Central memory CD8-positive, alpha-beta T cell (primary cell): ENCODE data around the gene FBXW12.

ENCODE experiments used
- ATAC-seq: fragments of 150-1000 bp; cut with Tn5 transposase; replicated peaks from 2 replicates; pipeline ENCODE4 v1.10.0; 2022; ENCODE audit warnings: mild to moderate bottlenecking, moderate FRiP score, moderate number of reproducible peaks; ENCODE audit not compliant: poor library complexity, severe bottlenecking; ENCODE audit errors: extremely low read depth
- DNase-seq, 2 donors: peaks; one replicate each; pipeline ENCODE4 v3.0.0; 2021; ENCODE audit warnings: low spot score in 2 of 2
- H3K27ac Mint-ChIP-seq: one replicate; pipeline ENCODE4 v1.8.0; 2022; ENCODE audit warnings: low read depth, mild to moderate bottlenecking, moderate library complexity, mixed read lengths
- H3K27me3 Mint-ChIP-seq: one replicate; pipeline ENCODE4 v1.8.0; 2022; ENCODE audit warnings: mixed read lengths
- H3K36me3 Mint-ChIP-seq: one replicate; pipeline ENCODE4 v1.8.0; 2022; ENCODE audit warnings: mild to moderate bottlenecking, moderate library complexity, mixed read lengths; ENCODE audit not compliant: insufficient read depth
- H3K4me1 Mint-ChIP-seq: one replicate; pipeline ENCODE4 v1.8.0; 2022; ENCODE audit warnings: mixed read lengths
- H3K4me3 Mint-ChIP-seq: one replicate; pipeline ENCODE4 v1.8.0; 2022; ENCODE audit warnings: mild to moderate bottlenecking, moderate library complexity, mixed read lengths
- H3K9me3 Mint-ChIP-seq: one replicate; pipeline ENCODE4 v1.8.0; 2022; ENCODE audit warnings: mixed read lengths

FBXW12 gene

DNA sequence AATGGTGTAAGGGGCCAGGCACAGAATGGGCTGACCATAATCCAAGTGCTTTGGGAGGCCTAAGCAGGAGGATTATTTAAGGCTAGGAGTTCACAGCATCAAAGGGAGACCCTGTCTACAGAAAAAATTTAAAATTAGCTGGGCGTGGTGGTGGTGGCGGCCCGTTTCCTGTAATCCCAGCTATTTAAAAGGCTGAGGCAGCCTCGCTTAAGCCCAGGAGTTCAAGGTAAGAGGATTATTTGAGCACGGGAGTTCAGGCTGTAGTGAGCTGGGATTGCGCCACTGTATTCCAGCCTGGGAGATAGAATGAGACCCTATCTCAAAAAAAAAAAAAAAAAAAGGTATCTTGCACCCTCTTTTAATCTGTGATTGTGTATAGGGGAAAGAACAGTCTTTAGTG lies 69.9 kb downstream of the FBXW12 start:
- H3K4me1 Mint-ChIP-seq = peaks cover 41% of the 10 kb centered on the region
- ATAC-seq = no peak
- DNase-seq = no peak
- peak overlapping the region; percentile 93 for H3K4me3 Mint-ChIP-seq
- no peaks in the 10 kb centered on the region for H3K27me3 Mint-ChIP-seq
- peak overlapping the region; percentile 99 for H3K27ac Mint-ChIP-seq
- H3K36me3 Mint-ChIP-seq = peaks cover 54% of the 10 kb centered on the region
- no peaks in the 10 kb centered on the region for H3K9me3 Mint-ChIP-seq
